Measurements from ENCODE around the gene SMC4. TPM values are rescaled to one million over a fixed set of nuclear protein-coding genes. Genes with fewer than 3 reads are reported as not detected.

Gene SMC4
- total and polyA plus RNA-seq, 10 of the 15 experiments (the other 5 are each of a cell fraction or from before 2014, with no cell fraction given): 75.6 to 288 (median 136) TPM

GRCh38 chr3:160413613-160414248 lies 14.3 kb downstream of the SMC4 start (continued):
- TF ChIP-seq, protein P1, sequence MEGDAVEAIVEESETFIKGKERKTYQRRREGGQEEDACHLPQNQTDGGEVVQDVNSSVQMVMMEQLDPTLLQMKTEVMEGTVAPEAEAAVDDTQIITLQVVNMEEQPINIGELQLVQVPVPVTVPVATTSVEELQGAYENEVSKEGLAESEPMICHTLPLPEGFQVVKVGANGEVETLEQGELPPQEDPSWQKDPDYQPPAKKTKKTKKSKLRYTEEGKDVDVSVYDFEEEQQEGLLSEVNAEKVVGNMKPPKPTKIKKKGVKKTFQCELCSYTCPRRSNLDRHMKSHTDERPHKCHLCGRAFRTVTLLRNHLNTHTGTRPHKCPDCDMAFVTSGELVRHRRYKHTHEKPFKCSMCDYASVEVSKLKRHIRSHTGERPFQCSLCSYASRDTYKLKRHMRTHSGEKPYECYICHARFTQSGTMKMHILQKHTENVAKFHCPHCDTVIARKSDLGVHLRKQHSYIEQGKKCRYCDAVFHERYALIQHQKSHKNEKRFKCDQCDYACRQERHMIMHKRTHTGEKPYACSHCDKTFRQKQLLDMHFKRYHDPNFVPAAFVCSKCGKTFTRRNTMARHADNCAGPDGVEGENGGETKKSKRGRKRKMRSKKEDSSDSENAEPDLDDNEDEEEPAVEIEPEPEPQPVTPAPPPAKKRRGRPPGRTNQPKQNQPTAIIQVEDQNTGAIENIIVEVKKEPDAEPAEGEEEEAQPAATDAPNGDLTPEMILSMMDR (IDR thresholded peaks at IDR 0.05 in 2 of 3, conservative IDR thresholded peaks at IDR 0.05 in 1 of 3; ENCODE audit: control insufficient read depth in 2 of 3, extremely low read depth in 1 of 3, insufficient read depth in 1 of 3, low read depth in 3 of 3, low read length in 3 of 3): peak; percentile 77 to 83 (median 82)
- TF ChIP-seq, protein P2, sequence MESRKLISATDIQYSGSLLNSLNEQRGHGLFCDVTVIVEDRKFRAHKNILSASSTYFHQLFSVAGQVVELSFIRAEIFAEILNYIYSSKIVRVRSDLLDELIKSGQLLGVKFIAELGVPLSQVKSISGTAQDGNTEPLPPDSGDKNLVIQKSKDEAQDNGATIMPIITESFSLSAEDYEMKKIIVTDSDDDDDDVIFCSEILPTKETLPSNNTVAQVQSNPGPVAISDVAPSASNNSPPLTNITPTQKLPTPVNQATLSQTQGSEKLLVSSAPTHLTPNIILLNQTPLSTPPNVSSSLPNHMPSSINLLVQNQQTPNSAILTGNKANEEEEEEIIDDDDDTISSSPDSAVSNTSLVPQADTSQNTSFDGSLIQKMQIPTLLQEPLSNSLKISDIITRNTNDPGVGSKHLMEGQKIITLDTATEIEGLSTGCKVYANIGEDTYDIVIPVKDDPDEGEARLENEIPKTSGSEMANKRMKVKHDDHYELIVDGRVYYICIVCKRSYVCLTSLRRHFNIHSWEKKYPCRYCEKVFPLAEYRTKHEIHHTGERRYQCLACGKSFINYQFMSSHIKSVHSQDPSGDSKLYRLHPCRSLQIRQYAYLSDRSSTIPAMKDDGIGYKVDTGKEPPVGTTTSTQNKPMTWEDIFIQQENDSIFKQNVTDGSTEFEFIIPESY (IDR thresholded peaks at IDR 0.05): no peak
- no peak for TF ChIP-seq SREBF2 (IDR thresholded peaks at IDR 0.05; ENCODE audit: low read length)
- no peak for TF ChIP-seq DPF2 (IDR thresholded peaks at IDR 0.05)
- no peak for TF ChIP-seq TCF7 (IDR thresholded peaks at IDR 0.05; ENCODE audit: borderline replicate concordance)
- no peak for TF ChIP-seq BCL11A (IDR thresholded peaks at IDR 0.05; ENCODE audit: low read depth, low read length)
- TF ChIP-seq SRF (IDR thresholded peaks at IDR 0.05; ENCODE audit: low read depth in 2 of 2, low read length in 2 of 2): no peak
- TF ChIP-seq BACH1 (IDR thresholded peaks at IDR 0.05; ENCODE audit: borderline replicate concordance): no peak
- no peak for TF ChIP-seq ZNF622 (IDR thresholded peaks at IDR 0.05)
- no peak for TF ChIP-seq CHD2 (IDR thresholded peaks at IDR 0.05; ENCODE audit: borderline replicate concordance, low read depth, low read length)
- TF ChIP-seq, protein P3, sequence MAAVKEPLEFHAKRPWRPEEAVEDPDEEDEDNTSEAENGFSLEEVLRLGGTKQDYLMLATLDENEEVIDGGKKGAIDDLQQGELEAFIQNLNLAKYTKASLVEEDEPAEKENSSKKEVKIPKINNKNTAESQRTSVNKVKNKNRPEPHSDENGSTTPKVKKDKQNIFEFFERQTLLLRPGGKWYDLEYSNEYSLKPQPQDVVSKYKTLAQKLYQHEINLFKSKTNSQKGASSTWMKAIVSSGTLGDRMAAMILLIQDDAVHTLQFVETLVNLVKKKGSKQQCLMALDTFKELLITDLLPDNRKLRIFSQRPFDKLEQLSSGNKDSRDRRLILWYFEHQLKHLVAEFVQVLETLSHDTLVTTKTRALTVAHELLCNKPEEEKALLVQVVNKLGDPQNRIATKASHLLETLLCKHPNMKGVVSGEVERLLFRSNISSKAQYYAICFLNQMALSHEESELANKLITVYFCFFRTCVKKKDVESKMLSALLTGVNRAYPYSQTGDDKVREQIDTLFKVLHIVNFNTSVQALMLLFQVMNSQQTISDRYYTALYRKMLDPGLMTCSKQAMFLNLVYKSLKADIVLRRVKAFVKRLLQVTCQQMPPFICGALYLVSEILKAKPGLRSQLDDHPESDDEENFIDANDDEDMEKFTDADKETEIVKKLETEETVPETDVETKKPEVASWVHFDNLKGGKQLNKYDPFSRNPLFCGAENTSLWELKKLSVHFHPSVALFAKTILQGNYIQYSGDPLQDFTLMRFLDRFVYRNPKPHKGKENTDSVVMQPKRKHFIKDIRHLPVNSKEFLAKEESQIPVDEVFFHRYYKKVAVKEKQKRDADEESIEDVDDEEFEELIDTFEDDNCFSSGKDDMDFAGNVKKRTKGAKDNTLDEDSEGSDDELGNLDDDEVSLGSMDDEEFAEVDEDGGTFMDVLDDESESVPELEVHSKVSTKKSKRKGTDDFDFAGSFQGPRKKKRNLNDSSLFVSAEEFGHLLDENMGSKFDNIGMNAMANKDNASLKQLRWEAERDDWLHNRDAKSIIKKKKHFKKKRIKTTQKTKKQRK (IDR thresholded peaks at IDR 0.05; ENCODE audit: low read depth, low read length): no peak
- TF ChIP-seq KDM1A (IDR thresholded peaks at IDR 0.05; ENCODE audit: borderline replicate concordance): no peak
- TF ChIP-seq, protein P4, sequence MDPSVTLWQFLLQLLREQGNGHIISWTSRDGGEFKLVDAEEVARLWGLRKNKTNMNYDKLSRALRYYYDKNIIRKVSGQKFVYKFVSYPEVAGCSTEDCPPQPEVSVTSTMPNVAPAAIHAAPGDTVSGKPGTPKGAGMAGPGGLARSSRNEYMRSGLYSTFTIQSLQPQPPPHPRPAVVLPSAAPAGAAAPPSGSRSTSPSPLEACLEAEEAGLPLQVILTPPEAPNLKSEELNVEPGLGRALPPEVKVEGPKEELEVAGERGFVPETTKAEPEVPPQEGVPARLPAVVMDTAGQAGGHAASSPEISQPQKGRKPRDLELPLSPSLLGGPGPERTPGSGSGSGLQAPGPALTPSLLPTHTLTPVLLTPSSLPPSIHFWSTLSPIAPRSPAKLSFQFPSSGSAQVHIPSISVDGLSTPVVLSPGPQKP (IDR thresholded peaks at IDR 0.05; ENCODE audit: low read depth, low read length): no peak
- TF ChIP-seq SMAD5 (IDR thresholded peaks at IDR 0.05; ENCODE audit: low read depth): no peak
- no peak for TF ChIP-seq FOS (IDR thresholded peaks at IDR 0.05; ENCODE audit: borderline replicate concordance, extremely low read depth, insufficient read length)
- TF ChIP-seq, protein P5, sequence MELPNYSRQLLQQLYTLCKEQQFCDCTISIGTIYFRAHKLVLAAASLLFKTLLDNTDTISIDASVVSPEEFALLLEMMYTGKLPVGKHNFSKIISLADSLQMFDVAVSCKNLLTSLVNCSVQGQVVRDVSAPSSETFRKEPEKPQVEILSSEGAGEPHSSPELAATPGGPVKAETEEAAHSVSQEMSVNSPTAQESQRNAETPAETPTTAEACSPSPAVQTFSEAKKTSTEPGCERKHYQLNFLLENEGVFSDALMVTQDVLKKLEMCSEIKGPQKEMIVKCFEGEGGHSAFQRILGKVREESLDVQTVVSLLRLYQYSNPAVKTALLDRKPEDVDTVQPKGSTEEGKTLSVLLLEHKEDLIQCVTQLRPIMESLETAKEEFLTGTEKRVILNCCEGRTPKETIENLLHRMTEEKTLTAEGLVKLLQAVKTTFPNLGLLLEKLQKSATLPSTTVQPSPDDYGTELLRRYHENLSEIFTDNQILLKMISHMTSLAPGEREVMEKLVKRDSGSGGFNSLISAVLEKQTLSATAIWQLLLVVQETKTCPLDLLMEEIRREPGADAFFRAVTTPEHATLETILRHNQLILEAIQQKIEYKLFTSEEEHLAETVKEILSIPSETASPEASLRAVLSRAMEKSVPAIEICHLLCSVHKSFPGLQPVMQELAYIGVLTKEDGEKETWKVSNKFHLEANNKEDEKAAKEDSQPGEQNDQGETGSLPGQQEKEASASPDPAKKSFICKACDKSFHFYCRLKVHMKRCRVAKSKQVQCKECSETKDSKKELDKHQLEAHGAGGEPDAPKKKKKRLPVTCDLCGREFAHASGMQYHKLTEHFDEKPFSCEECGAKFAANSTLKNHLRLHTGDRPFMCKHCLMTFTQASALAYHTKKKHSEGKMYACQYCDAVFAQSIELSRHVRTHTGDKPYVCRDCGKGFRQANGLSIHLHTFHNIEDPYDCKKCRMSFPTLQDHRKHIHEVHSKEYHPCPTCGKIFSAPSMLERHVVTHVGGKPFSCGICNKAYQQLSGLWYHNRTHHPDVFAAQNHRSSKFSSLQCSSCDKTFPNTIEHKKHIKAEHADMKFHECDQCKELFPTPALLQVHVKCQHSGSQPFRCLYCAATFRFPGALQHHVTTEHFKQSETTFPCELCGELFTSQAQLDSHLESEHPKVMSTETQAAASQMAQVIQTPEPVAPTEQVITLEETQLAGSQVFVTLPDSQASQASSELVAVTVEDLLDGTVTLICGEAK (IDR thresholded peaks at IDR 0.05; ENCODE audit: borderline replicate concordance): no peak
- no peak for TF ChIP-seq MEF2A (IDR thresholded peaks at IDR 0.05; ENCODE audit: insufficient read depth, low read depth, low read length)
- no peak for TF ChIP-seq RELA (IDR thresholded peaks at IDR 0.05; ENCODE audit: borderline replicate concordance, partially characterized antibody)

Measured in GM12878 (cell line).